HepG2 (cell line): Measurements from ENCODE around the gene TACC3. TPM values are rescaled to one million over a fixed set of nuclear protein-coding genes. Genes with fewer than 3 reads are reported as not detected.

Experiments
- ARNT2 ChIP-seq: sonication (generic); formaldehyde crosslinking; IDR thresholded peaks from 2 replicates; pipeline ENCODE4 v1.8.0; 2022; ENCODE audit warnings: mild to moderate bottlenecking, low read depth, missing genetic modification reagents, moderate library complexity
- DR1 ChIP-seq: sonication (generic); formaldehyde crosslinking; IDR thresholded peaks from 2 replicates; pipeline ENCODE4 v1.8.0; 2021; ENCODE audit warnings: mild to moderate bottlenecking, missing genetic modification reagents, inconsistent platforms
- GTF3A ChIP-seq: sonication (generic); formaldehyde crosslinking; conservative IDR thresholded peaks from 2 replicates; pipeline ENCODE4 v1.4.0; 2020; ENCODE audit warnings: mild to moderate bottlenecking, missing genetic modification reagents
- HOXA5 ChIP-seq: sonication (generic); formaldehyde crosslinking; IDR thresholded peaks from 2 replicates; pipeline ENCODE4 v1.4.0; 2020; ENCODE audit warnings: missing genetic modification reagents
- MEIS1 ChIP-seq: sonication (generic); formaldehyde crosslinking; IDR thresholded peaks from 2 replicates; pipeline ENCODE4 v1.9.0; 2021; ENCODE audit warnings: mild to moderate bottlenecking, missing genetic modification reagents, moderate library complexity, borderline replicate concordance
- MLLT10 ChIP-seq: sonication (generic); formaldehyde crosslinking; IDR thresholded peaks from 2 replicates; pipeline ENCODE4 v1.4.0; 2020; ENCODE audit warnings: missing genetic modification reagents
- NCOR1 ChIP-seq: fragments of 200-600 bp; sonication (generic); IDR thresholded peaks from 2 replicates; pipeline ENCODE4 v1.7.0; 2017; ENCODE audit warnings: antibody characterized with exemption, low read length, borderline replicate concordance
- NFYB ChIP-seq: sonication (generic); formaldehyde crosslinking; IDR thresholded peaks from 2 replicates; pipeline ENCODE4 v1.4.0; 2020; ENCODE audit warnings: missing genetic modification reagents
- RAD51 ChIP-seq: fragments of 450-650 bp; IDR thresholded peaks from 2 replicates; pipeline ENCODE4 v1.6.1; 2016; ENCODE audit warnings: borderline replicate concordance
- RCOR2 ChIP-seq: IDR thresholded peaks from 2 replicates; pipeline ENCODE4 v1.6.1; 2016; ENCODE audit warnings: missing biosample characterization, missing genetic modification reagents
- RORA ChIP-seq: sonication (generic); formaldehyde crosslinking; IDR thresholded peaks from 2 replicates; pipeline ENCODE4 v1.5.0; 2020; ENCODE audit warnings: mild to moderate bottlenecking, missing genetic modification reagents, moderate library complexity
- SP5 ChIP-seq: IDR thresholded peaks from 2 replicates; pipeline ENCODE4 v1.6.1; 2016; ENCODE audit warnings: low read depth, borderline replicate concordance
- TCF7L2 ChIP-seq: IDR thresholded peaks from 2 replicates; pipeline ENCODE4 v1.6.1; 2011; ENCODE audit warnings: mild to moderate bottlenecking, low read depth, low read length, moderate library complexity
- ZNF12 ChIP-seq: sonication (generic); formaldehyde crosslinking; IDR thresholded peaks from 2 replicates; pipeline ENCODE4 v1.5.0; 2020; ENCODE audit warnings: missing genetic modification reagents
- ZNF589 ChIP-seq: sonication (generic); formaldehyde crosslinking; conservative IDR thresholded peaks from 2 replicates; pipeline ENCODE4 v1.8.0; 2022; ENCODE audit warnings: mild to moderate bottlenecking, moderate library complexity, missing genetic modification reagents
- ZNF772 ChIP-seq: sonication (generic); formaldehyde crosslinking; IDR thresholded peaks from 2 replicates; pipeline ENCODE4 v1.5.0; 2020; ENCODE audit warnings: mild to moderate bottlenecking, missing genetic modification reagents
- polyA plus RNA-seq, 8 experiments: library from polyadenylated mRNA; depleted of rRNA in 3 of 8; stranded (reverse) in 7 of 8; unstranded in 1 of 8; fragments of >200 nt; fragmentation: Illumina TruSeq in 4 of 8; extraction: Trizol in 4 of 8; gene quantifications; 2 replicates each; pipeline versions ENCODE4 v1.2.1 to v1.2.3, GENCODE V29; 2011 to 2016; ENCODE audit warnings: low read depth in 4 of 8, missing spikeins in 1 of 8, mixed read lengths in 1 of 8; ENCODE audit not compliant: insufficient read depth in 1 of 8
- total RNA-seq, 5 experiments: library from RNA; depleted of rRNA; stranded (reverse); fragments of >200 nt; fragmentation: Illumina TruSeq; extraction: Trizol; gene quantifications; 2 replicates each; pipeline ENCODE4 v1.2.3, GENCODE V29; 2016; ENCODE audit warnings: low read depth in 1 of 5
- TF ChIP-seq, protein P1 (sequence below), 2 experiments: sonication (generic) in 1 of 2; formaldehyde crosslinking in 1 of 2; IDR thresholded peaks; 2 replicates each; pipeline versions ENCODE4 v1.6.1 to v1.9.0; 2014 to 2022; ENCODE audit warnings: antibody characterized with exemption in 1 of 2, borderline replicate concordance in 1 of 2, inconsistent platforms in 1 of 2, low read depth in 1 of 2, missing genetic modification reagents in 1 of 2
- TF ChIP-seq, protein P2 (sequence below): sonication (generic); formaldehyde crosslinking; IDR thresholded peaks from 2 replicates; pipeline ENCODE4 v1.8.0; 2022; ENCODE audit warnings: missing genetic modification reagents, mild to moderate bottlenecking, moderate library complexity, borderline replicate concordance
- TF ChIP-seq, protein P3 (sequence below): sonication (generic); formaldehyde crosslinking; IDR thresholded peaks from 2 replicates; pipeline ENCODE4 v1.5.0; 2020; ENCODE audit warnings: mild to moderate bottlenecking, missing genetic modification reagents

TACC3 gene
- total and polyA plus RNA-seq, 2 of the 13 experiments (the other 11 are each of a cell fraction or from before 2014, with no cell fraction given): 20.3 to 21.2 TPM

DNA sequence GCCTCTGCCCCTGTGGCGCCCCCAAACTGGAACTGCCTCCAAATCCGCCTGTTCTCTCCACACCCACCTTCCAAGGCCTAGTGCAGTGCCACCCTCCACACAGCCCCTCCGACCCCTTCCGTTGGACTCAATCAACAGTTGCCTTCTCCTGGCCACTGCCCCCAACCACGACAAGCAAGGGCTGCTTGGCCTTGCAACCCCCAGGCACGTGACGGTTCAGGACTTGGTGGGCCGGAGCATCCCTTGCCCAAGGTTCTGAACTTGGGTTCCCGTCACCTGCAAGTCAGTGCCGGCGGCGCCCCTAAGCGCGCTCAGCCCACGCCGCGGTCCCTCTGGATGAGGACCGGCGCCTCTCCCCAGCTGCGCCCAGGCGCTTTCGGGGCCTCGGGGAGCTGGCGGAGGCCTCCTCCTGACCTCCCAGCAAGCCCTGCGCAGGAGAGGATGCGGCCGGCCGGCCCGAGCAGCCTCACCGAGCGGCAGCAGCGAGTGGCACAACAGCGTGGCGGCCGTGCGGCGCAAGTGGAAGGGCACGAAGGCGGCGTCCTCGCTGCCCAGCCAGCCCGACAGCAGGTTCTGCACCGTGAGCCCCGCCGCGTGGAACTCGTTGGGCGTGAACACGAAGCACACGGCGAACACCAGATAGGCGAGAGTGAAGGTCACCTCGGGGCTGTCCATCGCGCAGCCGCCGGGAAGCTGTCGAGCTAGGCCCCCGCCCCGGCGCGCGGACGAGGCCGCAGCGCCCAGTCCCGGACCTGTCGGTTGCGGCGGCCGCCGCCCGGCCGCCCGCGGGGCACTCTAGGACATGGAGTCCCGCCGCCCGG is 948 bp upstream of the TACC3 start (continued):
- TF ChIP-seq ZNF12 (CRISPR knock-in tag): no peak
- TF ChIP-seq ZNF589 (CRISPR knock-in tag): peak; percentile 42; the same call in 1 of the 2 replicates
- TF ChIP-seq, protein P1, sequence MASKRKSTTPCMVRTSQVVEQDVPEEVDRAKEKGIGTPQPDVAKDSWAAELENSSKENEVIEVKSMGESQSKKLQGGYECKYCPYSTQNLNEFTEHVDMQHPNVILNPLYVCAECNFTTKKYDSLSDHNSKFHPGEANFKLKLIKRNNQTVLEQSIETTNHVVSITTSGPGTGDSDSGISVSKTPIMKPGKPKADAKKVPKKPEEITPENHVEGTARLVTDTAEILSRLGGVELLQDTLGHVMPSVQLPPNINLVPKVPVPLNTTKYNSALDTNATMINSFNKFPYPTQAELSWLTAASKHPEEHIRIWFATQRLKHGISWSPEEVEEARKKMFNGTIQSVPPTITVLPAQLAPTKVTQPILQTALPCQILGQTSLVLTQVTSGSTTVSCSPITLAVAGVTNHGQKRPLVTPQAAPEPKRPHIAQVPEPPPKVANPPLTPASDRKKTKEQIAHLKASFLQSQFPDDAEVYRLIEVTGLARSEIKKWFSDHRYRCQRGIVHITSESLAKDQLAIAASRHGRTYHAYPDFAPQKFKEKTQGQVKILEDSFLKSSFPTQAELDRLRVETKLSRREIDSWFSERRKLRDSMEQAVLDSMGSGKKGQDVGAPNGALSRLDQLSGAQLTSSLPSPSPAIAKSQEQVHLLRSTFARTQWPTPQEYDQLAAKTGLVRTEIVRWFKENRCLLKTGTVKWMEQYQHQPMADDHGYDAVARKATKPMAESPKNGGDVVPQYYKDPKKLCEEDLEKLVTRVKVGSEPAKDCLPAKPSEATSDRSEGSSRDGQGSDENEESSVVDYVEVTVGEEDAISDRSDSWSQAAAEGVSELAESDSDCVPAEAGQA (IDR thresholded peaks at IDR 0.05; ENCODE audit: low read depth): no peak
- TF ChIP-seq, protein P1 (CRISPR knock-in tag; IDR thresholded peaks at IDR 0.05; ENCODE audit: borderline replicate concordance): no peak
- TF ChIP-seq ZNF772 (CRISPR knock-in tag): no peak; the same call in 1 of the 2 replicates
- TF ChIP-seq, protein P2, sequence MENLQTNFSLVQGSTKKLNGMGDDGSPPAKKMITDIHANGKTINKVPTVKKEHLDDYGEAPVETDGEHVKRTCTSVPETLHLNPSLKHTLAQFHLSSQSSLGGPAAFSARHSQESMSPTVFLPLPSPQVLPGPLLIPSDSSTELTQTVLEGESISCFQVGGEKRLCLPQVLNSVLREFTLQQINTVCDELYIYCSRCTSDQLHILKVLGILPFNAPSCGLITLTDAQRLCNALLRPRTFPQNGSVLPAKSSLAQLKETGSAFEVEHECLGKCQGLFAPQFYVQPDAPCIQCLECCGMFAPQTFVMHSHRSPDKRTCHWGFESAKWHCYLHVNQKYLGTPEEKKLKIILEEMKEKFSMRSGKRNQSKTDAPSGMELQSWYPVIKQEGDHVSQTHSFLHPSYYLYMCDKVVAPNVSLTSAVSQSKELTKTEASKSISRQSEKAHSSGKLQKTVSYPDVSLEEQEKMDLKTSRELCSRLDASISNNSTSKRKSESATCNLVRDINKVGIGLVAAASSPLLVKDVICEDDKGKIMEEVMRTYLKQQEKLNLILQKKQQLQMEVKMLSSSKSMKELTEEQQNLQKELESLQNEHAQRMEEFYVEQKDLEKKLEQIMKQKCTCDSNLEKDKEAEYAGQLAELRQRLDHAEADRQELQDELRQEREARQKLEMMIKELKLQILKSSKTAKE (CRISPR knock-in tag): no peak; the same call in none of the 2 replicates
- TF ChIP-seq HOXA5 (CRISPR knock-in tag): no peak; the same call in 1 of the 2 replicates
- peak; percentile 67; the same call in 1 of the 2 replicates for TF ChIP-seq DR1
- TF ChIP-seq NCOR1: no peak
- peak; percentile 82; the same call in 1 of the 2 replicates for TF ChIP-seq ARNT2 (CRISPR knock-in tag)
- TF ChIP-seq, protein P3, sequence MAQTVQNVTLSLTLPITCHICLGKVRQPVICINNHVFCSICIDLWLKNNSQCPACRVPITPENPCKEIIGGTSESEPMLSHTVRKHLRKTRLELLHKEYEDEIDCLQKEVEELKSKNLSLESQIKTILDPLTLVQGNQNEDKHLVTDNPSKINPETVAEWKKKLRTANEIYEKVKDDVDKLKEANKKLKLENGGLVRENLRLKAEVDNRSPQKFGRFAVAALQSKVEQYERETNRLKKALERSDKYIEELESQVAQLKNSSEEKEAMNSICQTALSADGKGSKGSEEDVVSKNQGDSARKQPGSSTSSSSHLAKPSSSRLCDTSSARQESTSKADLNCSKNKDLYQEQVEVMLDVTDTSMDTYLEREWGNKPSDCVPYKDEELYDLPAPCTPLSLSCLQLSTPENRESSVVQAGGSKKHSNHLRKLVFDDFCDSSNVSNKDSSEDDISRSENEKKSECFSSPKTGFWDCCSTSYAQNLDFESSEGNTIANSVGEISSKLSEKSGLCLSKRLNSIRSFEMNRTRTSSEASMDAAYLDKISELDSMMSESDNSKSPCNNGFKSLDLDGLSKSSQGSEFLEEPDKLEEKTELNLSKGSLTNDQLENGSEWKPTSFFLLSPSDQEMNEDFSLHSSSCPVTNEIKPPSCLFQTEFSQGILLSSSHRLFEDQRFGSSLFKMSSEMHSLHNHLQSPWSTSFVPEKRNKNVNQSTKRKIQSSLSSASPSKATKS (CRISPR knock-in tag): no peak
- TF ChIP-seq TCF7L2: no peak
- TF ChIP-seq SP5: no peak
- no peak for TF ChIP-seq MLLT10 (CRISPR knock-in tag)
- no peak for TF ChIP-seq NFYB (CRISPR knock-in tag)
- no peak for TF ChIP-seq MEIS1 (CRISPR knock-in tag)
- no peak for TF ChIP-seq RORA
- TF ChIP-seq RAD51: no peak
- no peak for TF ChIP-seq RCOR2 (CRISPR knock-in tag)
- no peak for TF ChIP-seq GTF3A (CRISPR knock-in tag)
